ENCODE data around the gene FN1.

The FN1 gene

DNA sequence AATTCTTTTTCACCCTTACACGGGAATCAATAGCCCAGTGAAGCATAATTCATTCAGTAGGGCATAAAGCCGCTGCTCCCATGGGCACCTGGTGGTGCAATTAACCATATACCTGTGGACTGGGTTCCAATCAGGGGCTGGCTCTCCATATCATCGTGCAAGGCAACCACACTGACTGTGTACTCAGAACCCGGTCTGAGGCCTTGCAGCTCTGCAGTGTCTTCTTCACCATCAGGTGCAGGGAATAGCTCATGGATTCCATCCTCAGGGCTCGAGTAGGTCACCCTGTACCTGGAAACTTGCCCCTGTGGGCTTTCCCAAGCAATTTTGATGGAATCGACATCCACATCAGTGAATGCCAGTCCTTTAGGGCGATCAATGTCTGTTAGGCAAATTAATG is 55.2 kb downstream of the FN1 start:
- H4K20me1 ChIP-seq, result peaks cover 0 to 81% (median 0%) of the 10 kb centered on the region in 11 experiments; a peak in 6 of 22 replicates
- H3K4me2 ChIP-seq, result no peak overlapping the region
- peaks cover 0 to 100% (median 18%) of the 10 kb centered on the region in 11 experiments; a peak in 13 of 22 replicates for H3K36me3 ChIP-seq
- no peak for TF ChIP-seq Cebpa-rat (IDR thresholded peaks at IDR 0.05)
- H3K4me3 ChIP-seq, result no peak overlapping the region
- H3K27ac ChIP-seq, result no peak overlapping the region
- H3K9me3 ChIP-seq (replicated peaks in 1 of 11), result peaks cover 0 to 3% (median 0%) of the 10 kb centered on the region in 11 experiments; a peak in 1 of 22 replicates
- H3K27me3 ChIP-seq, result no peaks in the 10 kb centered on the region
- no peaks in the 10 kb centered on the region for H3K4me1 ChIP-seq
- no peak overlapping the region for H3K9ac ChIP-seq

DNA sequence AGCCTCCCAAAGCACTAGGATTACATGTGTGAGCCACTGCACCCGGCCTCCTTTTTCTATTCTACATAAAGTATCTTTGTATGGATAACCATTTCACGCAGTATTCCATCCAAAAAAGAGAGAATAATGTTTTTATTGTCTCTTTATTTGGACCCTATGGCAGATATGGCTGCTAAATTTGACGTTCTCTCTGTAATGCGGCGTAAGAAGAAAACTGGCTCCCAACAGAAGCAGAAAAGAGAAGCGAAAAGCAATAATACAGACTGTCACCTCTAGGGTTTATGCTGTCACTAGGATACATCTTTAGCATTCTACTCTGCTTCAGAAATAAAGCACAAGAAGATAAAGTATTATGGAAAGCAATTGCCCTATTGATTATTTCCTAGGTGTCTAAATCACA is 55.9 kb downstream of the FN1 start:
- Histone ChIP-seq H3K9me3 (replicated peaks in 1 of 11) (peaks cover 0 to 9% (median 0%) of the 10 kb centered on the region in 11 experiments; a peak in 6 of 22 replicates), H3K4me3 (no peak overlapping the region), H4K20me1 (peaks cover 0 to 83% (median 0%) of the 10 kb centered on the region in 11 experiments; a peak in 6 of 22 replicates), H3K4me1 (no peaks in the 10 kb centered on the region), H3K4me2 (no peak overlapping the region), H3K9ac (no peak overlapping the region), H3K27ac (no peak overlapping the region), H3K27me3 (no peaks in the 10 kb centered on the region), H3K36me3 (peaks cover 0 to 100% (median 23%) of the 10 kb centered on the region in 11 experiments; a peak in 15 of 22 replicates)
- TF ChIP-seq Cebpa-rat (IDR thresholded peaks at IDR 0.05), result no peak

DNA sequence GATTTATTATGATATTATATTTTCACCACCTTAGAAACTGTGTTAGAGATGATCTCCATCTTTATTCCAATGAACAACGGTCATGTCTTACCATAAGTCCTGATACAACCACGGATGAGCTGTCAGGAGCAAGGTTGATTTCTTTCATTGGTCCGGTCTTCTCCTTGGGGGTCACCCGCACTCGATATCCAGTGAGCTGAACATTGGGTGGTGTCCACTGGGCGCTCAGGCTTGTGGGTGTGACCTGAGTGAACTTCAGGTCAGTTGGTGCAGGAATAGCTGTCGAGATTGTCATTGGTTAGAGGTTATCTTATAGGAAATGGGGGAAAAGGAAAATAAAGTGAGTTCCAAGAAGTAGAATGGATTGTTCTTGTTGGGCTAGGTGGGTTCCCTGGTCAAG is 56.8 kb downstream of the FN1 start:
- no peak overlapping the region for H3K27ac ChIP-seq
- peaks cover 0 to 18% (median 7%) of the 10 kb centered on the region in 11 experiments; a peak in 13 of 22 replicates for H3K9me3 ChIP-seq (replicated peaks in 1 of 11)
- H3K9ac ChIP-seq, result no peak overlapping the region
- no peak overlapping the region for H3K4me3 ChIP-seq
- H3K27me3 ChIP-seq, result no peaks in the 10 kb centered on the region
- peaks cover 0 to 90% (median 0%) of the 10 kb centered on the region in 11 experiments; a peak in 6 of 22 replicates for H4K20me1 ChIP-seq
- H3K4me2 ChIP-seq, result no peak overlapping the region
- no peak for TF ChIP-seq Cebpa-rat (IDR thresholded peaks at IDR 0.05)
- H3K4me1 ChIP-seq, result no peaks in the 10 kb centered on the region
- peaks cover 0 to 100% (median 32%) of the 10 kb centered on the region in 11 experiments; a peak in 18 of 22 replicates for H3K36me3 ChIP-seq

DNA sequence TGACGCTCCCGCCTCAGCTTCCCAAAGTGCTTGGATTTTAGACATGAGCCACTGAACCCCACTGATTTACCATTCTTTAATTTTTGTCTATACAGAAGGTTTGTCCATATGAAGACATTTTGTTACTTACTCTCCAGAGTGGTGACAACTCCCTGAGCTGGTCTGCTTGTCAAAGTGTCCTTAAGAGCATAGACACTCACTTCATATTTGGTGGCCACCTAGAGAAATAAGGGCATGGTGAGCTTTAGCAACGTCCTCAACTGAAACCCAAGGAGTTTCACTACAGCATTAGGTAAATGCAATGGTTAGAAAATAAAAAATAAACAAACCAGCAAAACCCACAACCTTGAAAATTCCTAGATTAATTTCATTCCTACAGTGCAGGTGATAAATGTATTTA is 57.8 kb downstream of the FN1 start:
- no peak overlapping the region for H3K27ac ChIP-seq
- TF ChIP-seq Cebpa-rat (IDR thresholded peaks at IDR 0.05), result no peak
- no peaks in the 10 kb centered on the region for H3K27me3 ChIP-seq
- no peak overlapping the region for H3K9ac ChIP-seq
- peaks cover 0 to 90% (median 0%) of the 10 kb centered on the region in 11 experiments; a peak in 6 of 22 replicates for H4K20me1 ChIP-seq
- peaks cover 0 to 19% (median 8%) of the 10 kb centered on the region in 11 experiments; a peak in 13 of 22 replicates for H3K9me3 ChIP-seq (replicated peaks in 1 of 11)
- H3K36me3 ChIP-seq, result peaks cover 0 to 100% (median 37%) of the 10 kb centered on the region in 11 experiments; a peak in 18 of 22 replicates
- no peak overlapping the region for H3K4me2 ChIP-seq
- no peaks in the 10 kb centered on the region for H3K4me1 ChIP-seq
- H3K4me3 ChIP-seq, result no peak overlapping the region

DNA sequence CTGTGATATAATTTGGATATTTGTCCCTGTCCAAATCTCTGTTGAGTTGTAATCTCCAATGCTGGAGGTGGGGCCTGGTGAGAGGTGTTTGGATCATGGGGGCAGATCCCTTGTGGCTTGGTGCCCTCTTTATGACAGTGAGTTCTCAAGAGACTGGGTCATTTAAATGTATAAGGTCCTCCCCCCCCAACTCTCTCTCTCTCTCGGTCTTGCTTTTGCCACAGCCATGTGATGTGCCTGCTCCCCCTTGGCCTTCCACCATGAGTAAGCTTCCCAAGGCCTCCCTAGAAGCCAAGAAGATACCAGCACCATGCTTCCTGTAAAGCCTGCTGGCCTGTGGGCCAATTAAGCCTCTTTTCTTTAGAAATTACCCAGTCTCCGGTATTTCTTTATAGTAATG is 58.6 kb downstream of the FN1 start:
- H4K20me1 ChIP-seq, result peaks cover 0 to 86% (median 0%) of the 10 kb centered on the region in 11 experiments; a peak in 6 of 22 replicates
- peaks cover 0 to 100% (median 37%) of the 10 kb centered on the region in 11 experiments; a peak in 18 of 22 replicates for H3K36me3 ChIP-seq

DNA sequence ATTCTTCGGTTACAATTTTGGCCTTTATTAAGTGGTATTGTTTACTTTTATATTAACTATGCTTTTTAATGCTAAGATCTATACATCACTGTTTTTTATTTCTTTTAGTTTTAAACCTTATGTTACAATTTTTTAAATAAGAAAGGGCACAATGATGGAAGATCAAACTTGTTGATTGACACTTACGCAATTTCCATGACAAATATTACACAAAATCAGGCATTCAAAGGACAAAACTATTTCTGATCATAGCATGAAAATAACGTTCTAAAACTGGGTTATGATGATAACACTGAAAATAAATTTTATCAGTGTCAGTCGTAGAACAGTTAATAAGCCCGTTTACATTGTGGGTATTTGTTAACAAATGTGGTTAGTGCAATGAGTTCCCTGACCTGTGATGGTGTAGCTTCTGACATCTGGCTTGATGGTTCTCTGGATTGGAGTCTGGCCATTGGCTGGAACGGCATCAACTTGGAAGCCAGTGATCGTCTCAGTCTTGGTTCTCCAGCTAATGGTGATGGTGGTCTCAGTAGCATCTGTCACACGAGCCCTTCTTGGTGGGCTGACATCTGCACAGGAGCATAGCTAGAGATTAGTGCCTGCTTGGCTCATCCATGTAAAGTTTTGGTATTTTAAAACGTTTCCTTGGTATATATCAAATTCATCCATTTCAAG is 59.6 kb downstream of the FN1 start:
- peaks cover 0 to 19% (median 8%) of the 10 kb centered on the region in 11 experiments; a peak in 13 of 22 replicates for H3K9me3 ChIP-seq (replicated peaks in 1 of 11)
- no peak for TF ChIP-seq Cebpa-rat (IDR thresholded peaks at IDR 0.05)
- H3K9ac ChIP-seq, result no peak overlapping the region

More for the DNA sequence above, 58.6 kb downstream of the FN1 start:
- H3K9me3 ChIP-seq (replicated peaks in 1 of 11), result peaks cover 0 to 19% (median 8%) of the 10 kb centered on the region in 11 experiments; a peak in 13 of 22 replicates
- no peak overlapping the region for H3K4me3 ChIP-seq
- TF ChIP-seq Cebpa-rat (IDR thresholded peaks at IDR 0.05), result no peak
- no peaks in the 10 kb centered on the region for H3K27me3 ChIP-seq
- H3K4me2 ChIP-seq, result no peak overlapping the region
- no peaks in the 10 kb centered on the region for H3K4me1 ChIP-seq
- no peak overlapping the region for H3K27ac ChIP-seq
- H3K9ac ChIP-seq, result no peak overlapping the region

DNA sequence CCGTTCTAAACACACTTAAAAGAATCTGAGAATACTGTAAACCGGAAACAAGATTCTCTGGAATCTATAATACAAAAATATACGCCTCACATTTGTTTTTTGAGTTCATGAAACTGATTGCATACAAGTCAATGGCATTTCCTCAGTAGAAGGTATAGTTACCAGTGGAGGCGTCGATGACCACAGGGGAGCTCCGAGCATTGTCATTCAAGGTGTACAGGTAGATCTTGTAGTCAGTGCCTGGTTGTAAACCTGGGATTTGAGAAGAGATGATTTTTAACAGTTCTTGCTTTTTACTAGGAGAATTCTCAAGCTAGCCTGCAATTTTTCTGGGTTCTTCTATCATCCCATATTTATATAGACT is 60.4 kb downstream of the FN1 start:
- Histone ChIP-seq H3K36me3 (peaks cover 0 to 100% (median 37%) of the 10 kb centered on the region in 11 experiments; a peak in 18 of 22 replicates), H3K4me3 (no peak overlapping the region), H3K27me3 (no peaks in the 10 kb centered on the region), H3K4me1 (no peaks in the 10 kb centered on the region), H3K9ac (no peak overlapping the region), H3K9me3 (replicated peaks in 1 of 11) (peaks cover 0 to 19% (median 8%) of the 10 kb centered on the region in 11 experiments; a peak in 13 of 22 replicates), H3K27ac (no peak overlapping the region), H3K4me2 (no peak overlapping the region), H4K20me1 (peaks cover 0 to 85% (median 0%) of the 10 kb centered on the region in 11 experiments; a peak in 5 of 22 replicates)
- TF ChIP-seq Cebpa-rat (IDR thresholded peaks at IDR 0.05), result no peak

More for the DNA sequence above, 59.6 kb downstream of the FN1 start:
- H3K4me2 ChIP-seq, result no peak overlapping the region
- H3K27ac ChIP-seq, result no peak overlapping the region
- no peaks in the 10 kb centered on the region for H3K27me3 ChIP-seq
- no peak overlapping the region for H3K4me3 ChIP-seq
- peaks cover 0 to 85% (median 0%) of the 10 kb centered on the region in 11 experiments; a peak in 6 of 22 replicates for H4K20me1 ChIP-seq
- peaks cover 0 to 100% (median 37%) of the 10 kb centered on the region in 11 experiments; a peak in 18 of 22 replicates for H3K36me3 ChIP-seq
- no peaks in the 10 kb centered on the region for H3K4me1 ChIP-seq

DNA sequence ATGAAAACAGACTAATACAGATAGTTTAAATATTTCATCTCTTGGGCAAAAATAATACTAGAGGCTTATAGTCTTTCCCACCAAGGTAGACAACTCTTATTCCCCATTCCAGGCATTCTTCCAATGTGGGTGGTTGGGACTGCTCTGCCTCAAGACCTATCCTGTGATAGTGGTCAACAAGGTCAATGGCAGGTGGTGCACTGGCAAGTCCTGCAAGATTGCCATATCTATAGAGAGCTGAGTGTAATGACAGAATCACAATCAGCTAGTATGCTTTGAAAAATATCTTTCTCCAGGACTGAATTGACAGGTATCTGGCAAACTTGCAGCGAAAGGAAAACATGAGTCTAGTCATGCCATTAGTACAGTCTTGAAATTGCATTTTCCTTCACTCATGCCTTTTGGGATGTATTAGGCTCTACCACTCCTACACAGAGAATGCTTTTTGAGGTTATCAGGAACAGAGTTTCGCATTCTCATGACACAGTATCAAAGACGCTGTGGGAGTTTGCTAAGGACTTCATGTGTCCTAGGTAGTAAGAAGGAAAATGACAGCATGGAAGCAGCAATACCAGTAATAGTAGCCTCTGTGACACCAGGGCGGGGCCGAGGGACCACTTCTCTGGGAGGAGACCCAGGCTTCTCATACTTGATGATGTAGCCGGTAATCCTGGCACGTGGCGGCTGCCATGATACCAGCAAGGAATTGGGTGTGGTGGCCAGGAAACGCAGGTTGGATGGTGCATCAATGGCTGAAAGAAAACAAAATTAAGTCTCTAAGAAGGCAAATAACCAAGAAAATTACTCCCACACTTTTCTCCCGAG is 61.0 kb downstream of the FN1 start:
- Histone ChIP-seq H3K9me3 (replicated peaks in 1 of 11) (peaks cover 0 to 19% (median 8%) of the 10 kb centered on the region in 11 experiments; a peak in 13 of 22 replicates), H3K27me3 (no peaks in the 10 kb centered on the region), H3K27ac (no peak overlapping the region), H4K20me1 (peaks cover 0 to 85% (median 0%) of the 10 kb centered on the region in 11 experiments; a peak in 5 of 22 replicates), H3K9ac (no peak overlapping the region), H3K4me2 (no peak overlapping the region), H3K4me1 (no peaks in the 10 kb centered on the region), H3K4me3 (no peak overlapping the region), H3K36me3 (peaks cover 0 to 100% (median 37%) of the 10 kb centered on the region in 11 experiments; a peak in 18 of 22 replicates)
- TF ChIP-seq Cebpa-rat (IDR thresholded peaks at IDR 0.05), result no peak

DNA sequence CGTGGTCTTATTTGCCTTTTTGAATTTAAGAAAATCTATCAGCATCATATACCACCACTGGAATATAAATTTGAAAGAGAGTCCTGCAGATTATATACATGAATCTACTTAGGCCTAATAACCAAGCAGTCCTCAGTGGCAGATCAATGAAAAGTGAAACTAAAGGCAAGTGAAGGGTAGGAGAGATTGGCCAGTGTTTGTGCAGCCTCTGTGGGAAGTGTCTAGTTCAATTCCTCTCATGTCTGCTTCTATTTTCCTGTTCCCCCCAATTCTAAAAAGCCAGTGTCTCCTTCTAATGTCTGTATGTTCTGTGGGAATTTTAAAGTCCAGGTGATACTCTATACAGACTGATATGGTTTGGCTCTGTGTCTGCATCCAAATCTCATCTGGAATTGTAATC is 61.9 kb downstream of the FN1 start:
- no peak overlapping the region for H3K4me3 ChIP-seq
- H3K36me3 ChIP-seq, result peaks cover 0 to 100% (median 42%) of the 10 kb centered on the region in 11 experiments; a peak in 18 of 22 replicates
- H4K20me1 ChIP-seq, result peaks cover 0 to 85% (median 0%) of the 10 kb centered on the region in 11 experiments; a peak in 5 of 22 replicates
- TF ChIP-seq Cebpa-rat (IDR thresholded peaks at IDR 0.05), result no peak
- no peaks in the 10 kb centered on the region for H3K27me3 ChIP-seq
- H3K4me1 ChIP-seq, result no peaks in the 10 kb centered on the region
- no peak overlapping the region for H3K27ac ChIP-seq
- peaks cover 0 to 19% (median 8%) of the 10 kb centered on the region in 11 experiments; a peak in 13 of 22 replicates for H3K9me3 ChIP-seq (replicated peaks in 1 of 11)
- H3K9ac ChIP-seq, result no peak overlapping the region
- no peak overlapping the region for H3K4me2 ChIP-seq
